Activated CD4-positive, CD25-positive, alpha-beta regulatory T cell (primary cell): ENCODE data around the gene NDUFS8.

Experiments used
- DNase-seq, 4 experiments: peaks; one replicate each; lab custom pipeline; 2025; lab: John Stamatoyannopoulos, UW

The NDUFS8 gene

GRCh38 chr11:68036141-68036716 lies 5.7 kb downstream of the NDUFS8 start:
- DNase-seq, result no peak

- no peak for DNase-seq
Observed at GRCh38 chr11:68036717-68037239, 6.3 kb downstream of the NDUFS8 start.

- DNase-seq, result no peak
Observed at GRCh38 chr11:68037411-68038225, 7.1 kb downstream of the NDUFS8 start.

GRCh38 chr11:68038226-68038717 lies 7.8 kb downstream of the NDUFS8 start:
- DNase-seq, result no peak

- DNase-seq, result peak in 2 of 4 experiments; percentile 23 to 28
Observed at GRCh38 chr11:68038718-68039525, 8.4 kb downstream of the NDUFS8 start, which contains the start of gene TCIRG1. Gene TCIRG1, plus strand, starts transcription at chr11:68039025. Its CDS starts 2,247 bp downstream, at chr11:68041272.

- no peak for DNase-seq
Observed at GRCh38 chr11:68039526-68040086, 9.1 kb downstream of the NDUFS8 start.

- peak in 3 of 4 experiments; percentile 16 to 29 (median 20) for DNase-seq
Observed at GRCh38 chr11:68040101-68040956, 9.8 kb downstream of the NDUFS8 start.

GRCh38 chr11:68040957-68041591 lies 10.6 kb downstream of the NDUFS8 start:
- no peak for DNase-seq

- DNase-seq, result no peak
Observed at GRCh38 chr11:68041617-68042218, 11.2 kb downstream of the NDUFS8 start.

GRCh38 chr11:68042219-68043028 lies 11.9 kb downstream of the NDUFS8 start:
- no peak for DNase-seq

GRCh38 chr11:68043029-68043348 lies 12.5 kb downstream of the NDUFS8 start:
- DNase-seq, result no peak

GRCh38 chr11:68043349-68044144 lies 13.1 kb downstream of the NDUFS8 start:
- DNase-seq, result no peak

GRCh38 chr11:68044145-68044813 lies 13.8 kb downstream of the NDUFS8 start:
- DNase-seq, result no peak

GRCh38 chr11:68044898-68045351 lies 14.4 kb downstream of the NDUFS8 start:
- no peak for DNase-seq

- no peak for DNase-seq
Observed at GRCh38 chr11:68047437-68048290, 17.2 kb downstream of the NDUFS8 start.

- no peak for DNase-seq
Observed at GRCh38 chr11:68048681-68049508, 18.4 kb downstream of the NDUFS8 start.
